Erythroblast (primary cell): ENCODE measurements around the gene CDKN2AIPNL.

Source experiments
- GATA1 ChIP-seq: IDR thresholded peaks from 2 replicates; pipeline ENCODE4 v1.6.1; 2011; ENCODE audit warnings: low read depth, mild to moderate bottlenecking, control low read depth, low read length, moderate library complexity
- POLR2A ChIP-seq: IDR thresholded peaks from 2 replicates; pipeline ENCODE4 v1.6.1; 2011; ENCODE audit warnings: mild to moderate bottlenecking, low read length

DNA sequence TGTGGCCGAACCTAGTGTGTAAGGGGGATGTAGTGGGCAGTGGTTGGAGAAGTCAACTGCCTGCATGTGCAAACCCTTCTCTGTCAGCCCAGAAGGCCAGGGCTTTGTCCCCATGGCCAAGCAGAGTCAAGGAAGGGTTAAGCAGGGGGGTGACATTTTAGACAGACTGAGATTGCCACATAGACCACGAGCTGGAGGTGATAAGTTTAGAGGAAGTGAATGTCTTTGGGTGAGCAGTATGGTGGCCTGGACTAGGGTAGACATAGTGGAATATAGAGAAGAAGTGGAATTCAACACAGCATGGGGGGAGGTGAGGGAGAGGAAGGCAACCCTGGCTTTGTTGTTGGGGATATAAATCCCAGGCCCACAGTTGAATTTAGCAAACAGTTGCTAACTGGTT is 38.7 kb upstream of the CDKN2AIPNL start:
- TF ChIP-seq POLR2A (no peak), GATA1 (no peak)
